ENCODE results near the gene MED8.
"Not testable (repeated sequence)": the region's sequence is repeated elsewhere in the genome, so short reads cannot be mapped to it uniquely, and the experiment has no call there.

The MED8 gene

DNA sequence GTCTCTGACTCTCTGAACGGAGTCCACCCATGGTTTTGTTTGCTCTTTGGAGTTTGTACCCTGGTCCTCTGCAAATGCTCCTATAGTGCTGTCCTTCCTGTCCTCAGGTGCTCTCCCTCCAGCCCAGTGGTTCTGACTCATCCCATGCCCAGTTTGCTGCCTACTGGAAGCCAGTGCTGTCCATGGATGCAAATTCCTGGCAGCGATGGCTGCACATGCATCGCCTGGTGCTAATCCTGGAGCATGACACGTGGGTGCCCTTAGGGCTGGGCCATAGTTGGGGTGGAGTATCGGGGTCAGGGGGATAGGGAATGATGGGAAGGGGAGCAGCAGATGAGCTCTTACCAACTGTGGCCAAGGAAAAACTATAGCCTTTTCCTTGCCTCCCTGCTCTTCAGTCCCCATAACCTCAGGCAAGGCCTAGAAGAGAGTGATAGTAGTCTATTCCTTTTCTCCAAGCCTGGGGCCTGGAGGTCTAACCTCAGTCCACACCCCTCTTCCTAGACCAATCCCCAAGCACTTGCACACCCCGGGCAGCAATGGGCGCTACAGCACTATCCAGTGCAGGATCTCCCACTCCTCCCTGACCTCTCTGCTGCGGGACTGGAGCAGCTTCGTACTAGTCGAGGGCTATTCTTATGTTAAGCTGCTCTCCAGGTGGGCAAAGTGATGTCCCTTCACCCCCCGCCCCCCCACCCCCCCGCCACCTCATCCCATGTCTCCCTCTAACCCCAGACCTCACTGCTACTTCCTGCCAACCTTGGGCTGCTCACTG, 32.6 kb upstream of the MED8 start:
- no peak for DNase-seq (ENCODE audit: low read depth)

DNA sequence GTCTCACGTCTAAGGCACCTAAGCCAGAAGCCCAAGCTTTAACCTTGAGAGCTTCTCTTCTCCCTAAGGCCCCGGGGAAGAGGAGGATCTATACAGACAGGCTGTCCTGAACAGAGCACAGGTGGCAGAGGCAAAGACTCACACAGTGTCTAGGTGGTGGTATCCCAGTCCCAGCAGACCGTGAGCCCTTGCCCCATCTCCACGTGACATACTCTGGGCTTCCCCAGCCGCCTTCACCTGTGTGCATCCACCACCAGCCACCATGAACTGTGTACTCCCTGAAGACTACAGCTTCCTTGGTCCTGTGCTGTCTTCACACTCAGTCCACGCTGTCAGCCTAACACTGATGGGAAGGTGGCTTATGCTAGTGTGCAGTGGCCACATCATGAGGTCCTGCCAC, 31.8 kb upstream of the MED8 start:
- no peak for DNase-seq (ENCODE audit: low read depth)

DNA sequence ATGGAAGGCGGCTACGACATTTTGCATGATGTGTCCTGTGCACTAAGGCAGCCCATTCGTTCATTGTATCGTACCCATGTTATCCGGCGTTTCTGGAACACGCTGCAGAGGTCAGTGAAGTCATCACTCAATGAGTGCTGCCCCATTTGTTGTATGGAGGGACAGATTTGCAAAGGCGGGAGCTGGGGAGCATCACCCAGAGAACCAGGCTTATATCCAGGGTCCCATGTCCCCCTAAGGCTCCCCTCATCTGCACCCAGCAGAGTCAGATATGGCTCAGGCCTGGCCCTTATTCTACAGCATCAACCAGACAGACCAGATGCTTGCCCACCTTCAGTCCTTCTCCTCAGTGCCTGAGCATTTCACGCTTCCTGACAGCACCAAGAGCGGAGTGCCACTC, 31.3 kb upstream of the MED8 start:
- no peak for DNase-seq (ENCODE audit: low read depth)

DNA sequence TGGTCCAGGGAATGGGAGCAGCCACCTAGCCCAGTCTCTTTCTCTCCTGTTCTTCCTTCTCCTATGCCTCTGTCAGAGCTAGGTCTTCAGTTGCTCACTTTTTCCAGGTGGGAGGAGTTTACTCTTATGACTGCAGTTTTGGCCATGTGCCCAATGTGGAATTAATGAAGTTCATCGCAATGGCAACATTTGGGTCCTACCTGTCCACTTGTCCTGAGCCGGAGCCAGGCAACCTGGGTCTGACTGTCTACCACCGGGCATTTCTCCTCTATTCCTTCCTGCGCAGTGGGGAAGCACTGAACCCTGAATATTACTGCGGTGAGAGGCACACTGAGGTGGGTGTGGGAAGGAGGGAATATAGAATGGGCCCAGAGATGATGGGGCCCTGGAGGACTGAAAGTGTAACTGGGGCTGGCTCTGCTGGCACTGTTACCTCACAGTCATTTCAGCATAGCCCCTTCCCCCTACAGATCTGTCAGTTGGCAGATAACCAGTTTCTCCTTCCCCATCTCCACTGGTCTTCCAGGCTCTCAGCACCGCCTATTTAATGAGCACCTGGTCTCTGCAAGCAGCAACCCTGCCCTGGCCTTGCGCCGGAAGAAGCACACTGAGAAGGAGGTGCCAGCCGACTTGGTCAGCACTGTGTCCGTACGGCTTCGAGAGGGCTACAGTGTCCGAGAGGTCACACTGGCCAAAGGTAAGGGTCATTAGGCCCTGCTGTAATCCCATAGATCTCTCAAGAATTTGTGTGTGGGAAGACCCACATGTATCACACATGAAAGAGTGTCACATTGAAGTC, 30.2 kb upstream of the MED8 start:
- DNase-seq (ENCODE audit: low read depth) = no peak

DNA sequence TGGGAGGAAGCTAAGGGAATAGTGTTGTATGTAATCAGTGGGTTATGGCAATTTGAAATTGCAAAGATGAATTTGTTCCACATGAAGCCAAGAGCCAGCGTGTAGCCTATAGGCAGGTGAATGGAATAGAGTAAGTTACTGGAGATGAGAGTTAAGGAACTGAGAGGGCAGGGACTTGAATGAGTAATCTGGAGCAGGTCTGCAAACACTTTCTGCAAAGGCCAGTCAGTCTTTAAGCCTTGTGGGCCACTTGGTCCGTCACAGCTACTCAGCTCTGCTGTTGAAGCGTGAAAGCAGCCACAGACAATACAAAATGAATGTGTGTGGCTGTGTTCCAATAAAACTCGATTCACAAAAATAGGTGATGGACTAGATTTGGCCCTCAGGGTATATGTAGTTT, 29.3 kb upstream of the MED8 start:
- no peak for DNase-seq (ENCODE audit: low read depth)

DNA sequence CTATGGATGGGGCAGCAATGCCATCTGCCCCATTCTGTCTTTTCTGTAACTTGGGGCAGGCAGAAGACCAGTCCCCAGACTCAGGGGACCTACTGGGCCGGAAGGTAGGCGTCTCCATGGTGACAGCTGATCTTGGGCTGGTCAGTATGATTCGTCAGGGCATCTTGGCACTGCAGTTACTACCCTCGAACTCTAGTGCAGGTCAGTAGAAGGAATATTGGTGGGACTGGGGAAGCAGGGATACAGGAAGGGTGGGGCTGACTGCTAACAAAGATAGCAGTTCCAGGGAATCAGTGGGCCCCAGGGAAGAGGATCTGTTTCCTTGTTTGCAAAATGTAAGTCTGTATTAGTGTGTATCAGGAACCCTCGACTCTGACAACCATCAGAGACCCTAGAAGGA, 26.3 kb upstream of the MED8 start:
- no peak for DNase-seq (ENCODE audit: low read depth)

DNA sequence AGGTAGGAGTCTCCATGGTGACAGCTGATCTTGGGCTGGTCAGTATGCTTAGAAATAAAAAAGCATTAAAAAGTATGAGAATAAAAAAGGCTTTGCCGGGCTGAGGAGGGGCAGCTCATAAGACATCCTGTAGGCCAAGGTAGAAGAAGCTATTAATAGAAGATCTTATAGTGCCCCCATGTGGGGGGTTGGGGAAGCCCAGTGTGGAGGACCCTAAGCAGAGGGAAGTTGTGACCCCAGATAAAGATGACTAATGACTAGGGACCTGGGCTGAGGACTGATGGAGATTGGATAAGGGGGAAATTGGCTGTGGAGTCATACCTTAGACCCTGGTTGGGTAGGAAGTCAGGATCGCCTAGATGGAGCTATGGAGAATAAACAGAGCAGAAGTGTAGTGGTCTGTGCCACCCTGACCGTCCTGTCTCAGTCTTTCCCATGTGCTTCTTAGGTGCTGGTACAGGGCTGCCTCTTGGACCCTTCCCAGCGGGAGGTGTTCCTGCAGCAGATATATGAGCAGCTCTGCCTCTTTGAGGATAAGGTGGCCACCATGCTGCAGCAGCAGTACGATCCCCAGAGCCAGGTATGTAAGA, 25.1 kb upstream of the MED8 start:
- DNase-seq (ENCODE audit: low read depth) = peak; percentile 51

DNA sequence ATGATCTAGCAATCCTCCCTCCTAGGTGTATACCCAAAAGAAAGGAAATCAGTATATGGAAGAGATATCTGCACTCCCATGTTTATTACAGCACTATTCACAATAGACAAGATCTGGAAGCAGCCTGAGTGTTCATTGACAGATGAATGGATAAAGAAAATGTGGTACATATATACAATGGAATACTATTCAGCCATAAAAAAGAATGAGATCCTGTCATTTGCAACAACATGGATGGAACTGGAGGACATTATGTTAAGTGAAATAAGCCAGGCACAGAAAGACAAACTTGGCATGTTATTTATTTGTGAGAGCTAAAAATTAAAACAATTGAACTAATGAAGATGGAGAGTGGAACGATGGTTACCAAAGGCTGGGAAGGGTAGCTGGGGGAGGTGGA, 23.8 kb upstream of the MED8 start:
- not testable (repeated sequence) for DNase-seq (ENCODE audit: low read depth)

DNA sequence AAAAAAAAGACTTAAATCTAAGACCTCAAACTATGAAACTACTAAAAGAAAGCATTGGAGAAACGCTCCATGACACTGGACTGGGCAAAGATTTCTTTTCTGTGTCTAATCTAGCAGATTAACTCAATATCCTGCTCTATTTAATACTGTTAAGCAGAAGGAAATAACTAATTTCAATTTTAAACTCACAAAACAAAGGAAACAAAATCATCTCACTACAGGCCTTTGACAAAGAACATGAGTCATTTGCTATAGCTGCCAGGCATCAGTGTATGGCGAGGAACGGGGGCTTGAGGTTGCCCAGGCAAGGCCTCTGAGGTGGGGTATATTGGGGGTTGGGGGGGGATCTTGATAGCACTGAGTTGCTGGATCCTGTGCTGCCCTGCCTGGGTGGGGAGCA, 21.0 kb upstream of the MED8 start:
- no peak for DNase-seq (ENCODE audit: low read depth)

DNA sequence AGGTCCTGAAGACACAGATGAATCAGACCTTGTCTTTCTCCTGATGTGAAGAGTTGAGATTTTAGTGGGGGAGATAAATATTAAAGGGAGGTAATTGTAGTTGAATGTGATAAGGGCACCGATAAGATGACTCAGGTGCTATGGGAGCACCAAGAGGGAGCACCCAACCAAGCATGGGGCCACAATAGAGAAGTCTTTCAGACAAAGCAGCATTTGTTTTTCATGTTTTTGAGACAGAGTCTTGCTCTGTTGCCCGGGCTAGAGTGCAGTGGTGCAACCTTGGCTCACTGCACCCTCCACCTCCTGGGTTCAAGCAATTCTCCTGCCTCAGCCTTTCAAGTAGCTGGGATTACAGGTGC, 16.3 kb upstream of the MED8 start:
- DNase-seq (ENCODE audit: low read depth) = no peak

DNA sequence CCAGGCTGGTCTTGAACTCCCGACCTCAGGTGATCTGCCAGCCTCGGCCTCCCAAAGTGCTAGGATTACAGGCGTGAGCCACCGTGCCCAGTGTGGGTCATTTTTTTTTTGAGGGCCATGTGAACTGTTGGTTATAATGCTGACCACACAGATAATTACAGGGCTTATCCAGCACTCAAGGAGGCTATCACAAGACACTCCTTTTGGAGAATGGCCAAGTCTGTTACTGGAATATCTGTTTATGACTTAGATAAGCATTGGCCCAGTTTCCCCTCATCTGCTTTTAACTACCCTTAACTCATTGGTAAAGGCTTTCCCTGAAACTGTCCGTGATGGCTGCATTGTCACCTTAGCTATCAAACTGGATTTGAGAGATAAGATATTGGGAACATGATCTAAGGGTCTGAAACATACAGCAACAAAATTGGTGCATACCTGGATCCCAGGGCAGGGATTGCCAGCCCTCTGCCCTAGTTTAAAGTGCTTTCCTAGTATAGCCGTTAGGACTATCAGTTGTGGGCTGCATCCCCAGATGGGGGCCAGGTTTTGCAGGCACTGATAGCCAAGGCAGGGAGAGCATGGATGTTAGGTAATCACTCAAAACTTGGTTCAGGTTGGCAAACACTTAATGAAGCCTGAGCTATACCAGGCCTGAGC, 15.7 kb upstream of the MED8 start:
- no peak for DNase-seq (ENCODE audit: low read depth)

DNA sequence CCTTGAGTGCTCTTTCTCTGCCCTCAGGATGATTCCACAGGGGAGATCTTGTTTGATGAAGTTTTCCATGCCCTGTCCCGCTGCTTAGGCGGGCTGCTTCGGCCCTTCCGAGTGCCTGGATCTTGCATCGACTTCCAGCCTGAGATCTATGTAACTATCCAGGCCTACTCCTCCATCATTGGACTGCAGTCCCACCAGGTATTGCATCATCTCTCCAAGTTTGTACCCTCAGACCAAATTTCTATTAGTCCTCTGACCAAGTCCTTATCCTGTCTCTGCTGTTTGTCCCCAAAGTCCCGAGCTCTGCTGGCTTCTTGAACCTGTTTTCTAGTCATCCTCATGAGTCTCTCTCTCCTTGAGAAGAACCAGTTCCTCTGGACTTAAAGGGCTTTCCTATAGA, 14.8 kb upstream of the MED8 start:
- DNase-seq (ENCODE audit: low read depth) = no peak

DNA sequence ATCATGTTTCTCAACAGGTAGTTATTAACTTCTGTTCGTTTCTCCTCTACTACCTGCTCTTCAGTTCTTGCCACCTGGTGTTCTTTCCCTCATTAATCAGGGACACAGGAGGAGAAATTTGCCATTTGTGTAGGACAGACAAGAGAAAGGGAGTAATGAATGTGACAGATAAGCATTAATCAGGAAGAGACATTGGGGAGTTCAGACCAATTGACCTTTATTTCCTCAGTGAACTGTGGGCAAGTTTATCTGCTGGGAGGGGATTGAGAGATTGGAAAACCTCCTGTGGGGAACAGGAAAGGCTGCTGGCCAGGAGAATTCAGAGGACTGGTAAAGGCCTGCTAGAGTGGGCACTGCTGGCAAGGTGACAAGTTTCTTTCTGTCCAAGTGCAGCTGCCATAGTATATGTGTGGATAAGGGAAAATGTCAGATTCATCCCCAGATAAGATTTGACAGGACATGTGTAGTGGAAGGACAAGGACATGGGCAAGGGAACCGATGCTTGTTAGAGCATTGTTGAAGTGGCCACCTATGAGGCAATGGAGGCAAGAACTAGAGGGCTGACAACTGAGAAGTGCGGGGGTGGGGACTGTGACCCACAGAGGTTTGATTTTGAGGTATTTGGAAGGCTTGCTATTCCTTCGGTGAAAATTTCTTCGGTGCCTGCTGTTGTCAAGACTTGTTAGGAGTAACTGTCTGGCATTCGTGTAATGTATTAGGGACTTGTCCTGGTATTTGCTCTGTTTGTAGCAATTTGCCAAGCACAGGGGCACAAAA, 12.7 kb upstream of the MED8 start:
- DNase-seq (ENCODE audit: low read depth) = no peak

DNA sequence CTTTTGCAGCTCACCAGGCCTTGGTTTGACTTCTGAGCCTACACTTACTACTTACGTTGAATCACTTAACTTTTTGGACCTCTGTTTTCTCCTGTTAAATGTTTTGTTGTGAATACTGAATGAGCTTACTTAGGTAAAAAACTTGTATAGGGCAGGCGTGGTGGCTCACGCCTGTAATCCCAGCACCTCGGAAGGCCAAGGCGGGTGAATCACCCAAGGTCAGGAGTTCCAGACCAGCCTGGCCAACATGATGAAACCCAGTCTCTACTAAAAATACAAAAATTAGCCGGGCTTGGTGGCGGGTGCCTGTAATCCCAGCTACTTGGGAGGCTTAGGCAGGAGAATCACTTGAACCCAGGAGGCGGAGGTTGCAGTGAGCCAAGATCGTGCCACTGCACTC, 10.8 kb upstream of the MED8 start:
- DNase-seq (ENCODE audit: low read depth) = not testable (repeated sequence)

DNA sequence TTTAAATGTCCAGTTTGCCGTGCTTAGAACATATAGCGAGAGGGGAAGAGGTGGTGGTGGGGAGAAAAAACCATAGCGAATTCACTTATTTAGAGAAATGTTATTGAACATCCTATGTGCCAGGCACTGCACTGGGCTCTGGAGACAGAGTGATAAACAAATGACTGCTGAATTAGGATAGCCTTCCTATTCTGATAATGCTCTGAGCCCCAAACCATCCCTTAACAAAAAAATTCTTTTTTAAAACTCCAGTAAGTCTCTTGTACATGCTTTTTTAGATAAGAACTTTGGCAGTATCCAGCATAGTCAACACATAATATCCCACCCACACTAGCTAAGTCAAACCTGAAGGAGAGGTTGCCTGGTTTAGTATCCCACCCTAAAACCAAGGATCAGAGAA, 8.6 kb upstream of the MED8 start:
- DNase-seq (ENCODE audit: low read depth) = no peak

DNA sequence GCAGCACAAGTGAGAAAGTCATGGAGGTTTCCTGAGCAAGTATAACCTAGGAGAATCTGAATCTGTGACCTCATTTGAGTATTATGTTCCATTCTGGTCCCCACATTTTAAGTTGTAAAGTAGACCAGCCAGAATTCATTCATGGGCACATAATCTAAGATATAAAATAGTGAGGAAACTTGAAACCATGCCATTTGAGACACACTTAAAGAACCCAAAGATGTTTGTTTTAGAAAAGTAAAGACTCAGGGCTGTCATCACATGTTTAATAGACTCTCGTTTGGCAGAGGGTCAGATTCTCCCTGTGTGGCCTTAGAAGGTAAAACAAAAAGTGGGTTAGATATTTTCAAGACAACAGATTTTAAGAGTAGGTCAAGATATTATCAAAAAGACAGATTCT, 6.5 kb upstream of the MED8 start:
- DNase-seq (ENCODE audit: low read depth) = no peak

DNA sequence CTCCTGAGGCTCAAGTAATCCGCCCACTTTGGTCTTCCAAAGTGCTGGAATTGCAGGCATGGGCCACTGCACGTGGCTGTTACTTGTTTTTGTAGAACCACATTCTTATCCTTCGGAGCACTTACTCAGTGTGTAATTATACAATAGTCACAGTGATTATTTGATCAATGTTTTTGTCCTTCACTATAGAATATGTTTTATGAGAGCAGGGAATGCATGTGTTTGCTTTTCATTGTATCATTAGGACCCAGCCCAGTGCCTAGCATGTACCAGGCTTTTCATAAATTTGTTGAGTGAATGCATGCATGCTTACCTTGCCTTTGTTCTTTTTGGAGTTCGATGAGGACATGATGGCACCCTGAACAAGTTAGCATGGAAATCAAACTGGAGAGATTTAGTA, 5.9 kb upstream of the MED8 start:
- DNase-seq (ENCODE audit: low read depth) = no peak

DNA sequence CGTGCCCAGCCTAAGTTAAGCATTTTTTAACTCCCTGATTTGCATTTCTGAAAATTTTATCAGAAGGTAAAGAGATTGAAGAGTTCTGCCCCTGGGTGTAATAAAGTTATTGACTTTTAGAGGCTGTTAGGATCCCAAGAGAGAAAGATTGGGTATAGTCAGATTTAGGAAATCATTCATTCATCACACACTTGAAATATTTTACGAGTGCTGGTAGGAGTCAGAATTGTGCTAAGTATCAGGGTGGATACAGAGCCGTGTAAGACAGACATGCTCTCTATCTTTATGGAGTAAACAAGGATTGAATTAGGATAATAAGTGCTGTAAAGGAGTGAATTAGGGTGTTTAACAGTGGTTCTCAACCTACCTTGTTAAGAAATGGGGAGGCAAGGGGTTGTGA, 3.1 kb upstream of the MED8 start:
- DNase-seq (ENCODE audit: low read depth) = no peak

DNA sequence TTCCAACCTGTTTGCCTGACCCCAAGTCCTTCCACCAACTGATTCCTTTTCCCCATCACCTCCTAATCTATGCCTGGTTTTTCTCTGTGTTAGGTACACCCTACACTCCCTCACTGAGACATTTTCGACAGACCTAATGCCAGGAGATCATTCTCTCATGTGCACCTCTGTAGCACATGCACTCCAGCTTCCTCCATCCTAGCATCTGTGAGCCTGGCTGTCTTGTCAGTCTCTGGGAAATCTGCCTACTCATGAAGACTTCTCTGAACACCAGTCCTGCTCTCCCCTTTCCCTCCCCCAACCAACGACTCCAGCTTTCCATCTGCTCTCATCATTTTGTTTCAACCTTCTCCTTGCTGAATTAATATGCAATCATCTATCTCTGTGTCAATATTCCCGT, 987 bp downstream of the MED8 start:
- no peak for DNase-seq (ENCODE audit: low read depth)

DNA sequence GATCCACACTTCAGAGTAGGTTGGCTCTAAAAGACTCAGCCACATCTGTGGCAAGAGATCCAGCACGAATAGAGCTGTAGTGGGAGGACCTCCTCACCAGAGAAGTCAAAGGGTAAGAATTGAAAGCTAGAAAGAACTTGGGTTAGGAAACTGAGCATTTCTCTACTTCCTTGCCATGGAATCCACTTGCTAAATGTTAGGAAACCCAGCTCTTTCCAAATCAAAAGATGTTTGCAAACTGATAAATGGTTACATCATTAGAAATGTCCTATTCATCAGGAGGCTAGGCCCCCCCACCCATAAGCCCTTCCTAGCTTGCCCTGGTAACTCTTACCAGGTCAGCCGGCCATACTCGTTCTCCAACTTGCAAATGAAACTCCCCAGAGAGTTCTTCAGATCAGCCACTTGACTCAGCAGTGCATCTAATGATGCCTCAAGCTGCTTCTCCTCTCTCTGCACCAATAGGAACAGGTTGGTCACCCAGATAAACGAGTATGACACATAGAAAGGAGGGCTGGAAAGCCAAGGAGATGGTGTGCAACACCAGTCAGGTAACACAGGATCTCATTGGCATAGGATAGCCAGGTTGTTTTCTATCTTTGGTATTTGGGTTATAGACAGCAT, 1.5 kb downstream of the MED8 start:
- DNase-seq (ENCODE audit: low read depth) = no peak

DNA sequence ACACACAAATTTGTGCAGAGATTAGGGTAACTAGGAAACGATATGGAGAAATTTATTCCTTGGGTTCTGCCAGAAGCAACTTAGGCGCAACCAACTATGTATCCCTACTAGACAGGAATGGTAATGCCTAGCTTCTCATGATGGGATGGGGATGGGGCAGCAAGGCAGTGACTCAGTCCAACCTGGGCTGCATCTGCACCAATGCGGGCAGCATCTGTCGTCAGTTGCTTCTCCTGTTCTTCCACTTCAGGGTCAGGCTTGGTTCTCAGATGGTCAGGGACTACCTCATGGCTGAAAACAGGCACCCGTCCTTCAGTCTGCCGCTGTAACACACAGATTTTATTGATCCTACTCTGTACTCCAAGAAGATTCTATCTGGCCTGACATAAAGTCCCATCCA, 2.9 kb downstream of the MED8 start:
- no peak for DNase-seq (ENCODE audit: low read depth)

DNA sequence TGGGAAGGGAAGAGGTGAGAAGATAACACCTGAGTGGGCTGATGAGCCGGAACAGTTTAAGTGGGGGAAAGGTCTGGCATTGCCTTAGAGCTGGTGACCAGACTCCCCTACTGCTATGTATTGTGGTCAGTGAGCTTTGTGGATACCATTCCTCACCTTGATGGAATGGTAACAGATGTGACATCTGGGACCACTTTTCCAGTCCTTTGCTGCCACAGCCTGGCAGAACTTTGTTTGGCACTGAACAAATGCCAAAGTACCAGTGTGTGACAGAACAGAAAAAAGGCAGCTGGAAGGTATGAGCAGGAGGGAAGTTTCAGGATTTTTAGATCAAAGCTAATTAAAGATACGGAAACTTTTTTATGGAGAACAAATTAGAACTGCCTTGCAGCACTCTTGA, 6.2 kb downstream of the MED8 start:
- no peak for DNase-seq (ENCODE audit: low read depth)
